ENCODE data around the gene PITRM1. TPM values are rescaled to one million over a fixed set of nuclear protein-coding genes. Genes with fewer than 3 reads are reported as not detected.

PITRM1 gene
- polyA plus RNA-seq, 1 donor from 2014 or later = 62.2 TPM

GRCh38 chr10:3103646-3104045, 68.9 kb downstream of the PITRM1 start:
- Histone ChIP-seq H3K9ac (ENCODE audit: low read length) (no peak overlapping the region), H3K27me3 (ENCODE audit: insufficient read depth, low read depth, low read length) (no peaks in the 10 kb centered on the region), H3K9me3 (ENCODE audit: low read length) (no peaks in the 10 kb centered on the region), H3K36me3 (ENCODE audit: insufficient read depth, low read length) (no peaks in the 10 kb centered on the region), H3F3A (ENCODE audit: insufficient read depth, low read length, poor library complexity, severe bottlenecking) (no peaks in the 10 kb centered on the region), H4K20me1 (ENCODE audit: insufficient read depth) (no peaks in the 10 kb centered on the region), H3K9me2 (ENCODE audit: insufficient read depth, low read length) (no peaks in the 10 kb centered on the region), H3K4me2 (ENCODE audit: low read length) (no peak overlapping the region), H3K79me2 (replicated peaks; ENCODE audit: insufficient read depth, low read length) (no peaks in the 10 kb centered on the region), H2AFZ (ENCODE audit: low read depth, low read length) (no peak overlapping the region), H3K4me3 (ENCODE audit: low read length) (no peak overlapping the region), H3K27ac (ENCODE audit: low read length) (no peak overlapping the region)
- TF ChIP-seq RAD21 (conservative IDR thresholded peaks at IDR 0.05) (no peak), CTCF (IDR thresholded peaks at IDR 0.05; ENCODE audit: poor library complexity, severe bottlenecking) (no peak), TAF1 (IDR thresholded peaks at IDR 0.05; ENCODE audit: low read depth) (no peak), EP300 (conservative IDR thresholded peaks at IDR 0.05; ENCODE audit: poor library complexity, severe bottlenecking) (no peak), EZH2 (IDR thresholded peaks at IDR 0.05; ENCODE audit: borderline replicate concordance, insufficient read depth, low read length, poor library complexity, severe bottlenecking) (no peak)

- Histone ChIP-seq H3K27me3 (ENCODE audit: insufficient read depth, low read depth, low read length) (no peaks in the 10 kb centered on the region), H3K4me3 (ENCODE audit: low read length) (no peak overlapping the region), H2AFZ (ENCODE audit: low read depth, low read length) (no peak overlapping the region), H3K36me3 (ENCODE audit: insufficient read depth, low read length) (no peaks in the 10 kb centered on the region), H3K27ac (ENCODE audit: low read length) (no peak overlapping the region), H4K20me1 (ENCODE audit: insufficient read depth) (no peaks in the 10 kb centered on the region), H3F3A (ENCODE audit: insufficient read depth, low read length, poor library complexity, severe bottlenecking) (no peaks in the 10 kb centered on the region), H3K79me2 (replicated peaks; ENCODE audit: insufficient read depth, low read length) (no peaks in the 10 kb centered on the region), H3K9me3 (ENCODE audit: low read length) (no peaks in the 10 kb centered on the region), H3K4me2 (ENCODE audit: low read length) (no peak overlapping the region), H3K9ac (ENCODE audit: low read length) (no peak overlapping the region), H3K9me2 (ENCODE audit: insufficient read depth, low read length) (no peaks in the 10 kb centered on the region)
- TF ChIP-seq CTCF (IDR thresholded peaks at IDR 0.05; ENCODE audit: poor library complexity, severe bottlenecking) (no peak), POLR2AphosphoS5 (IDR thresholded peaks at IDR 0.05) (no peak), MXI1 (conservative IDR thresholded peaks at IDR 0.05; ENCODE audit: poor library complexity, severe bottlenecking) (no peak), SMC3 (conservative IDR thresholded peaks at IDR 0.05; ENCODE audit: poor library complexity) (no peak), TAF1 (IDR thresholded peaks at IDR 0.05; ENCODE audit: low read depth) (no peak), EZH2 (IDR thresholded peaks at IDR 0.05; ENCODE audit: borderline replicate concordance, insufficient read depth, low read length, poor library complexity, severe bottlenecking) (no peak), EP300 (conservative IDR thresholded peaks at IDR 0.05; ENCODE audit: poor library complexity, severe bottlenecking) (no peak), RAD21 (conservative IDR thresholded peaks at IDR 0.05) (no peak), REST (IDR thresholded peaks at IDR 0.05; ENCODE audit: borderline replicate concordance) (no peak)
Measured at GRCh38 chr10:3102720-3103427, 69.7 kb downstream of the PITRM1 start.

All from neural cell (in vitro differentiated cells).